Prostate gland (tissue), 2 donors: Measurements from ENCODE around the gene MUC5AC. TPM values are rescaled to one million over a fixed set of nuclear protein-coding genes. Genes with fewer than 3 reads are reported as not detected.
"Not testable (repeated sequence)": the region's sequence is repeated elsewhere in the genome, so short reads cannot be mapped to it uniquely, and the experiment has no call there.

Experiments used
- DNase-seq: peaks from one replicate; pipeline ENCODE4 v3.0.0-alpha.2; 2019; ENCODE audit warnings: low spot score
- H3K27ac ChIP-seq, 2 donors: fragments of 200-600 bp; sonication (generic); 2 replicates each; pipeline ENCODE4 v1.5.1; 2017 to 2019
- H3K27me3 ChIP-seq: fragments of 200-600 bp; sonication (generic); replicated peaks from 2 replicates; pipeline ENCODE4 v1.5.1; 2019; ENCODE audit not compliant: insufficient read depth
- H3K36me3 ChIP-seq, 2 donors: fragments of 200-600 bp; sonication (generic); 1 replicate in 1 of 2; 2 replicates in 1 of 2; pipeline versions ENCODE4 v1.5.1 to v1.8.1; 2017 to 2019
- H3K4me1 ChIP-seq: fragments of 200-600 bp; sonication (generic); replicated peaks from 2 replicates; pipeline ENCODE4 v1.5.1; 2019
- H3K4me3 ChIP-seq, 2 donors: fragments of 200-600 bp; sonication (generic); 2 replicates each; pipeline ENCODE4 v1.5.1; 2017 to 2019
- H3K9me3 ChIP-seq: fragments of 200-600 bp; sonication (generic); 2 replicates; pipeline ENCODE4 v1.5.1; 2017
- CTCF ChIP-seq, 4 experiments: fragments of 200-600 bp in 2 of 4; fragments of 450-650 bp in 2 of 4; sonication (generic) in 2 of 4; IDR thresholded peaks; 1 replicate in 3 of 4; 2 replicates in 1 of 4; pipeline ENCODE4 v1.5.1; 2016 to 2019; ENCODE audit warnings: antibody characterized with exemption in 4 of 4, mild to moderate bottlenecking in 2 of 4, moderate library complexity in 2 of 4
- POLR2A ChIP-seq: fragments of 450-650 bp; IDR thresholded peaks from one replicate; pipeline ENCODE4 v1.6.1; 2016; ENCODE audit warnings: antibody characterized with exemption, mild to moderate bottlenecking
- POLR2AphosphoS5 ChIP-seq: sonication (generic); formaldehyde crosslinking; IDR thresholded peaks from one replicate; pipeline ENCODE4 v1.6.1; 2017; ENCODE audit warnings: antibody characterized with exemption
- WGBS: methylation state at CpG from one replicate; pipeline ENCODE4 v1.1.5; 2018; 5-methylcytosine and 5-hydroxymethylcytosine counted together
- intact Hi-C: fragments of 100-400 bp; cut with DNase I; formaldehyde crosslinking; loops from one replicate; pipeline ENCODE4 v1.14.2; 2022
- total RNA-seq, 2 donors: library from RNA; depleted of rRNA; stranded (reverse); fragments of >200 nt; gene quantifications; one replicate each; pipeline ENCODE4 v1.1.0, GENCODE V29; 2016

MUC5AC gene
- total RNA-seq, 2 donors from 2014 or later, result 0.05 to 0.45 TPM

- Histone ChIP-seq H3K27ac (no peak overlapping the region), H3K4me3 (no peak overlapping the region), H3K9me3 (no peaks in the 10 kb centered on the region), H3K27me3 (no peaks in the 10 kb centered on the region), H3K4me1 (no peaks in the 10 kb centered on the region), H3K36me3 (no peaks in the 10 kb centered on the region)
- WGBS, result 49% methylated on average over 29 of the region's 34 CpGs
- TF ChIP-seq POLR2AphosphoS5 (no peak), POLR2A (no peak), CTCF (IDR thresholded peaks at IDR 0.05) (no peak)
- peak; percentile 32 for DNase-seq
- intact Hi-C loops, result no loop called here
Observed at GRCh38 chr11:1238767-1239595, 81.2 kb downstream of the MUC5AC start.

DNA sequence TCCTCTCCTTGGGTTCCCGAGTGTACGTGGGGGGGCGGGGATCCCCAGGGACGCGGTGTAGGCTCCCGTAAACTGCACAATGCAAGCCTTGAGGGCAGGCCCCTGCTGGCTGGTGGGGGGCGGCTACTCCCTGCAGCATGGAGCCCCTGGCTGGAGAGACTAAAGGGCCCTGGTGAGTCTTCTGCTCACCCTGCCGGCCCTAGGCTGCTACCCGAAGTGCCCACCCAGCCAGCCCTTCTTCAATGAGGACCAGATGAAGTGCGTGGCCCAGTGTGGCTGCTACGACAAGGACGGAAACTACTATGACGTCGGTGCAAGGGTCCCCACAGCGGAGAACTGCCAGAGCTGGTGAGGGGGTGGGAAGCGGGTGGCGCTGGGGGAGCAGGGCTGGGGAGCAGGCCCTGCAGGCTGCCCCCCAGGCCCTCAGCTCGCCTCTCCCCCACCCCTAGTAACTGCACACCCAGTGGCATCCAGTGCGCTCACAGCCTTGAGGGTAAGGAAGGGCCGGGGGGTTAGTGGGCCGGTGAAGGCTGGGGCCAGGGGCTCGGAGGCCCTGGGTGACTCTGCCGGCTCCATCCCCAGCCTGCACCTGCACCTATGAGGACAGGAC is 81.9 kb downstream of the MUC5AC start:
- no peak overlapping the region for H3K27ac ChIP-seq
- intact Hi-C loops, result no loop called here
- H3K36me3 ChIP-seq, result no peaks in the 10 kb centered on the region
- 87% methylated on average over 14 of the region's 23 CpGs for WGBS
- H3K4me1 ChIP-seq, result no peaks in the 10 kb centered on the region
- no peaks in the 10 kb centered on the region for H3K27me3 ChIP-seq
- H3K9me3 ChIP-seq, result no peaks in the 10 kb centered on the region
- DNase-seq, result no peak
- TF ChIP-seq POLR2AphosphoS5, result no peak
- TF ChIP-seq CTCF (IDR thresholded peaks at IDR 0.05), result no peak
- TF ChIP-seq POLR2A, result no peak
- no peak overlapping the region for H3K4me3 ChIP-seq

- intact Hi-C loops, result no loop called here
- Histone ChIP-seq H3K4me3 (no peak overlapping the region), H3K27me3 (no peaks in the 10 kb centered on the region), H3K9me3 (no peaks in the 10 kb centered on the region), H3K36me3 (no peaks in the 10 kb centered on the region), H3K27ac (no peak overlapping the region), H3K4me1 (no peaks in the 10 kb centered on the region)
- 89% methylated on average over 25 of the region's 25 CpGs for WGBS
- TF ChIP-seq CTCF (IDR thresholded peaks at IDR 0.05) (no peak), POLR2A (no peak), POLR2AphosphoS5 (no peak)
- no peak for DNase-seq
Observed at GRCh38 chr11:1240771-1241170, 83.0 kb downstream of the MUC5AC start.

DNA sequence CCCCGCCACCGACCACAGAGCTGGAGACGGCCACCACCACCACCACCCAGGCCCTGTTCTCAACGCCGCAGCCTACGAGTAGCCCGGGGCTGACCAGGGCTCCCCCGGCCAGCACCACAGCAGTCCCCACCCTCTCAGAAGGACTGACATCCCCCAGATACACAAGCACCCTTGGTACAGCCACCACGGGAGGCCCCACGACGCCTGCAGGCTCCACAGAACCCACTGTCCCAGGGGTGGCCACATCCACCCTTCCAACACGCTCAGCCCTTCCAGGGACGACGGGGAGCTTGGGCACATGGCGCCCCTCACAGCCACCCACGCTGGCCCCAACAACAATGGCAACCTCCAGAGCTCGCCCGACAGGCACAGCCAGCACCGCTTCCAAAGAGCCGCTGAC is 84.0 kb downstream of the MUC5AC start:
- no peak overlapping the region for H3K4me3 ChIP-seq
- TF ChIP-seq POLR2A, result no peak
- no peak for TF ChIP-seq CTCF (IDR thresholded peaks at IDR 0.05)
- TF ChIP-seq POLR2AphosphoS5, result no peak
- no peaks in the 10 kb centered on the region for H3K27me3 ChIP-seq
- no peaks in the 10 kb centered on the region for H3K4me1 ChIP-seq
- H3K27ac ChIP-seq, result no peak overlapping the region
- DNase-seq, result no peak
- H3K36me3 ChIP-seq, result no peaks in the 10 kb centered on the region
- 98% methylated on average over 18 of the region's 20 CpGs for WGBS
- intact Hi-C loops, result no loop called here
- H3K9me3 ChIP-seq, result no peaks in the 10 kb centered on the region

DNA sequence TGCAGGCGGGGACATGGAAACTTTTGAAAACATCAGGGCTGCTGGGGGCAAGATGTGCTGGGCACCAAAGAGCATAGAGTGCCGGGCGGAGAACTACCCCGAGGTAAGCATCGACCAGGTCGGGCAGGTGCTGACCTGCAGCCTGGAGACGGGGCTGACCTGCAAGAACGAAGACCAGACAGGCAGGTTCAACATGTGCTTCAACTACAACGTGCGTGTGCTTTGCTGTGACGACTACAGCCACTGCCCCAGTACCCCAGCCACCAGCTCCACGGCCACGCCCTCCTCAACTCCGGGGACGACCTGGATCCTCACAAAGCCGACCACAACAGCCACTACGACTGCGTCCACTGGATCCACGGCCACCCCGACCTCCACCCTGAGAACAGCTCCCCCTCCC is 84.5 kb downstream of the MUC5AC start:
- no peaks in the 10 kb centered on the region for H3K36me3 ChIP-seq
- no peaks in the 10 kb centered on the region for H3K27me3 ChIP-seq
- no peak for DNase-seq
- H3K4me3 ChIP-seq, result no peak overlapping the region
- H3K27ac ChIP-seq, result no peak overlapping the region
- 76% methylated on average over 18 of the region's 20 CpGs for WGBS
- H3K4me1 ChIP-seq, result no peaks in the 10 kb centered on the region
- TF ChIP-seq CTCF (IDR thresholded peaks at IDR 0.05) (no peak), POLR2A (no peak), POLR2AphosphoS5 (no peak)
- intact Hi-C loops, result no loop called here
- H3K9me3 ChIP-seq, result no peaks in the 10 kb centered on the region

DNA sequence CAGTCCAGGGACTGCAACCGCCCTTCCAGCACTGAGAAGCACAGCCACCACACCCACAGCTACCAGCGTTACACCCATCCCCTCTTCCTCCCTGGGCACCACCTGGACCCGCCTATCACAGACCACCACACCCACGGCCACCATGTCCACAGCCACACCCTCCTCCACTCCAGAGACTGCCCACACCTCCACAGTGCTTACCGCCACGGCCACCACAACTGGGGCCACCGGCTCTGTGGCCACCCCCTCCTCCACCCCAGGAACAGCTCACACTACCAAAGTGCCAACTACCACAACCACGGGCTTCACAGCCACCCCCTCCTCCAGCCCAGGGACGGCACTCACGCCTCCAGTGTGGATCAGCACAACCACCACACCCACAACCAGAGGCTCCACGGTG is 85.0 kb downstream of the MUC5AC start:
- intact Hi-C loops, H3K27me3 ChIP-seq, DNase-seq, H3K36me3 ChIP-seq, H3K27ac ChIP-seq, H3K4me1 ChIP-seq, H3K9me3 ChIP-seq, H3K4me3 ChIP-seq: not testable (repeated sequence)
- 94% methylated on average over 8 of the region's 11 CpGs for WGBS

DNA sequence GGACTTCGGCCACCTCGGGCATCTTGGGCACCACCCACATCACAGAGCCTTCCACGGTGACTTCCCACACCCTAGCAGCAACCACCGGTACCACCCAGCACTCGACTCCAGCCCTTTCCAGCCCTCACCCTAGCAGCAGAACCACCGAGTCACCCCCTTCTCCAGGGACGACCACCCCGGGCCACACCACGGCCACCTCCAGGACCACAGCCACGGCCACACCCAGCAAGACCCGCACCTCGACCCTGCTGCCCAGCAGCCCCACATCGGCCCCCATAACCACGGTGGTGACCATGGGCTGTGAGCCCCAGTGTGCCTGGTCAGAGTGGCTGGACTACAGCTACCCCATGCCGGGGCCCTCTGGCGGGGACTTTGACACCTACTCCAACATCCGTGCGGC is 85.8 kb downstream of the MUC5AC start:
- DNase-seq, H3K4me3 ChIP-seq, intact Hi-C loops, H3K27me3 ChIP-seq, H3K36me3 ChIP-seq, H3K27ac ChIP-seq, H3K4me1 ChIP-seq, H3K9me3 ChIP-seq: not testable (repeated sequence)
- WGBS, result 88% methylated on average over 7 of the region's 18 CpGs
